SK-N-SH (cell line): Measurements from ENCODE around the gene WDR26. TPM values are rescaled to one million over a fixed set of nuclear protein-coding genes. Genes with fewer than 3 reads are reported as not detected.

ENCODE experiments used
- CTCF ChIA-PET: fragments of 300-600, 350-600 bp; formaldehyde crosslinking; extraction: SDS; loops from one replicate; lab custom pipeline; 2021; lab: Yijun Ruan, JAX
- POLR2A ChIA-PET: fragments of 350-600 bp; sonication (Branson Sonifier 250); formaldehyde crosslinking; extraction: SDS; loops from one replicate; lab custom pipeline; 2020; ENCODE audit warnings: antibody characterized with exemption, inconsistent platforms; lab: Yijun Ruan, JAX
- DNase-seq: peaks from one replicate; pipeline ENCODE4 v3.0.0; 2012
- H2AFZ ChIP-seq: fragments of 200-600 bp; sonication (generic); 2 replicates; pipeline ENCODE4 v1.8.1; 2016; ENCODE audit warnings: antibody characterized with exemption, mild to moderate bottlenecking, low read depth
- H3F3A ChIP-seq: fragments of 200-600 bp; sonication (generic); replicated peaks from 2 replicates; pipeline ENCODE3; 2016; ENCODE audit warnings: antibody characterized with exemption, mild to moderate bottlenecking; ENCODE audit not compliant: insufficient read depth
- H3K27ac ChIP-seq, 2 experiments: fragments of 200-500 bp in 1 of 2; fragments of 200-600 bp in 1 of 2; sonication (Bioruptor generic) in 1 of 2; sonication (generic), shearing (Covaris generic) in 1 of 2; 2 replicates each; pipeline versions ENCODE4 v1.5.1 to v1.6.1; 2014 to 2016; ENCODE audit warnings: low read depth in 2 of 2, inconsistent platforms in 1 of 2, low read length in 1 of 2, mild to moderate bottlenecking in 1 of 2, mixed read lengths in 1 of 2
- H3K27me3 ChIP-seq: fragments of 200-600 bp; sonication (generic), shearing (Covaris generic); 2 replicates; pipeline ENCODE4 v1.6.1; 2016; ENCODE audit warnings: mixed run types; ENCODE audit not compliant: insufficient read depth
- H3K36me3 ChIP-seq, 2 experiments: fragments of 200-500 bp in 1 of 2; fragments of 200-600 bp in 1 of 2; sonication (Bioruptor generic) in 1 of 2; sonication (generic) in 1 of 2; replicated peaks in 1 of 2; 2 replicates each; pipeline versions ENCODE3 to v1.5.1; 2014 to 2016; ENCODE audit warnings: low read length in 1 of 2, mild to moderate bottlenecking in 1 of 2; ENCODE audit not compliant: insufficient read depth in 2 of 2, control insufficient read depth in 1 of 2
- H3K4me1 ChIP-seq, 2 experiments: fragments of 200-500 bp in 1 of 2; fragments of 200-600 bp in 1 of 2; sonication (Bioruptor generic) in 1 of 2; sonication (generic), shearing (Covaris generic) in 1 of 2; 2 replicates each; pipeline versions ENCODE4 v1.5.1 to v1.6.1; 2014 to 2016; ENCODE audit warnings: low read depth in 1 of 2, low read length in 1 of 2, mixed run types in 1 of 2; ENCODE audit not compliant: insufficient read depth in 2 of 2, control insufficient read depth in 1 of 2
- H3K4me2 ChIP-seq: fragments of 200-600 bp; sonication (generic), shearing (Covaris generic); 2 replicates; pipeline ENCODE4 v1.6.1; 2017; ENCODE audit warnings: mixed run types
- H3K4me3 ChIP-seq, 2 experiments: fragments of 200-500 bp in 1 of 2; fragments of 200-600 bp in 1 of 2; sonication (Bioruptor generic) in 1 of 2; sonication (generic), shearing (Covaris generic) in 1 of 2; 2 replicates each; pipeline versions ENCODE4 v1.5.1 to v1.8.1; 2014 to 2016; ENCODE audit warnings: low read depth in 2 of 2, inconsistent platforms in 1 of 2, low read length in 1 of 2, mild to moderate bottlenecking in 1 of 2, mixed read lengths in 1 of 2, moderate library complexity in 1 of 2
- H3K79me2 ChIP-seq: fragments of 200-600 bp; sonication (generic); 2 replicates; pipeline ENCODE4 v1.8.1; 2017; ENCODE audit warnings: mild to moderate bottlenecking; ENCODE audit not compliant: insufficient read depth
- H3K9ac ChIP-seq: fragments of 200-600 bp; sonication (generic); 2 replicates; pipeline ENCODE4 v1.6.1; 2017; ENCODE audit warnings: mixed run types
- H3K9me2 ChIP-seq: fragments of 200-600 bp; sonication (generic); 2 replicates; pipeline ENCODE4 v1.6.1; 2017; ENCODE audit warnings: mixed run types
- H3K9me3 ChIP-seq: fragments of 200-600 bp; sonication (generic); 2 replicates; pipeline ENCODE4 v1.6.1; 2017; ENCODE audit warnings: mixed run types, mild to moderate bottlenecking, moderate library complexity
- H4K20me1 ChIP-seq: fragments of 200-600 bp; sonication (generic); 2 replicates; pipeline ENCODE4 v1.6.1; 2017; ENCODE audit warnings: mild to moderate bottlenecking, mixed run types; ENCODE audit not compliant: insufficient read depth
- CHD2 ChIP-seq: fragments of 150-350 bp; IDR thresholded peaks from 2 replicates; pipeline ENCODE4 v1.6.1; 2018; ENCODE audit warnings: low read length; ENCODE audit not compliant: partially characterized antibody
- CTCF ChIP-seq: fragments of 200-600 bp; sonication (generic); IDR thresholded peaks from 2 replicates; pipeline ENCODE4 v1.6.1; 2017; ENCODE audit warnings: antibody characterized with exemption, mild to moderate bottlenecking, moderate library complexity
- ELF1 ChIP-seq: IDR thresholded peaks from 2 replicates; pipeline ENCODE4 v1.4.0; 2012
- EZH2phosphoT487 ChIP-seq: fragments of 200-600 bp; sonication (generic); IDR thresholded peaks from 2 replicates; pipeline ENCODE4 v1.6.1; 2017; ENCODE audit warnings: low read depth, mixed run types, mild to moderate bottlenecking, antibody characterized with exemption, moderate library complexity, borderline replicate concordance
- FOXJ3 ChIP-seq: sonication (generic); formaldehyde crosslinking; IDR thresholded peaks from 2 replicates; pipeline ENCODE4 v1.5.1; 2020; ENCODE audit warnings: mild to moderate bottlenecking, missing genetic modification reagents
- GABPA ChIP-seq: IDR thresholded peaks from 2 replicates; pipeline ENCODE4 v1.4.0; 2012; ENCODE audit warnings: low read depth, mild to moderate bottlenecking
- JUND ChIP-seq: IDR thresholded peaks from 2 replicates; pipeline ENCODE4 v1.4.0; 2012
- MAX ChIP-seq: IDR thresholded peaks from 2 replicates; pipeline ENCODE4 v1.4.0; 2012; ENCODE audit warnings: low read depth
- MEF2A ChIP-seq: IDR thresholded peaks from 2 replicates; pipeline ENCODE4 v1.4.0; 2012; ENCODE audit warnings: low read depth, borderline replicate concordance
- NFIC ChIP-seq: IDR thresholded peaks from 2 replicates; pipeline ENCODE4 v1.4.0; 2012; ENCODE audit warnings: borderline replicate concordance
- NRF1 ChIP-seq: IDR thresholded peaks from 2 replicates; pipeline ENCODE4 v1.6.1; 2012; ENCODE audit warnings: low read depth, mild to moderate bottlenecking, low read length
- PBX3 ChIP-seq: IDR thresholded peaks from 2 replicates; pipeline ENCODE4; 2012
- RCOR1 ChIP-seq: fragments of 150-350 bp; IDR thresholded peaks from 2 replicates; pipeline ENCODE4 v1.6.1; 2017; ENCODE audit warnings: antibody characterized with exemption, low read length
- REST ChIP-seq: IDR thresholded peaks from 2 replicates; pipeline ENCODE4 v1.6.1; 2012; ENCODE audit warnings: mild to moderate bottlenecking, low read depth, low read length, moderate library complexity
- RXRA ChIP-seq: IDR thresholded peaks from 2 replicates; pipeline ENCODE4 v1.4.0; 2012; ENCODE audit warnings: low read depth, mild to moderate bottlenecking, borderline replicate concordance
- SMC3 ChIP-seq: IDR thresholded peaks from 2 replicates; pipeline ENCODE4 v1.6.1; 2012; ENCODE audit warnings: low read depth, low read length, improper control_type of control experiment
- TAF1 ChIP-seq: IDR thresholded peaks from 2 replicates; pipeline ENCODE4 v1.6.1; 2012; ENCODE audit warnings: low read depth, mild to moderate bottlenecking, low read length, moderate library complexity, borderline replicate concordance
- TCF12 ChIP-seq: IDR thresholded peaks from 2 replicates; pipeline ENCODE4 v1.4.0; 2012
- TEAD4 ChIP-seq: IDR thresholded peaks from 2 replicates; pipeline ENCODE4 v1.4.0; 2012; ENCODE audit warnings: mild to moderate bottlenecking, borderline replicate concordance; ENCODE audit not compliant: insufficient read depth
- USF1 ChIP-seq: IDR thresholded peaks from 2 replicates; pipeline ENCODE4 v1.4.0; 2012; ENCODE audit warnings: low read depth, borderline replicate concordance
- WGBS: methylation state at CpG from one replicate; pipeline ENCODE4 v1.1.6; 2017; ENCODE audit warnings: low lambda C conversion rate; 5-methylcytosine and 5-hydroxymethylcytosine counted together
- polyA plus RNA-seq, 3 experiments: library from polyadenylated mRNA; depleted of rRNA; stranded (reverse); fragments of >200 nt; gene quantifications; 2 replicates each; pipeline ENCODE4 v1.2.3, GENCODE V29; 2012

WDR26 gene
- polyA plus RNA-seq, 1 of the 3 experiments (the other 2 are of a cell fraction), result 21.2 TPM

GRCh38 chr1:224359207-224359606 is 75.4 kb downstream of the WDR26 start:
- ChIA-PET POLR2A (no interaction called here), CTCF (interaction anchor here (1.0 to 1.7 kb wide), 2 partner anchors 8 to 13 kb away, joined by 4 to 5 read pairs; no protein-coding TSS in a partner anchor)
- H3F3A ChIP-seq, result no peaks in the 10 kb centered on the region
- 0 out of 2 replicates have a peak overlapping the region, but pooled peaks have one; percentile 18 for H3K4me2 ChIP-seq
- peaks cover 13% of the 10 kb centered on the region for H4K20me1 ChIP-seq
- H3K9me3 ChIP-seq, result no peaks in the 10 kb centered on the region
- H3K4me1 ChIP-seq, result peaks cover 0 to 8% of the 10 kb centered on the region in 2 experiments; a peak in 3 of 4 replicates
- peaks cover 75% of the 10 kb centered on the region for H3K79me2 ChIP-seq
- H3K4me3 ChIP-seq, result 0 out of 4 replicates have a peak overlapping the region, but pooled peaks of 1 of the 2 experiments have one; percentile 4
- peaks cover 0 to 20% of the 10 kb centered on the region in 2 experiments for H3K36me3 ChIP-seq
- H3K9ac ChIP-seq, result no peak overlapping the region
- no peak overlapping the region for H3K27ac ChIP-seq
- H3K9me2 ChIP-seq, result no peaks in the 10 kb centered on the region
- no peak for TF ChIP-seq NFIC
- no peak for TF ChIP-seq TEAD4
- TF ChIP-seq FOXJ3, result no peak
- no peak for TF ChIP-seq MEF2A
- TF ChIP-seq TCF12, result no peak
- TF ChIP-seq USF1, result no peak
- no peak for TF ChIP-seq GABPA
- TF ChIP-seq JUND, result no peak
- TF ChIP-seq PBX3, result no peak
- TF ChIP-seq RXRA, result no peak
- WGBS, result 84% methylated on average over 3 of the region's 3 CpGs
- H3K27me3 ChIP-seq, result no peaks in the 10 kb centered on the region
- H2AFZ ChIP-seq, result no peak overlapping the region
- DNase-seq, result no peak

GRCh38 chr1:224358237-224358636 is 76.4 kb downstream of the WDR26 start:
- Histone ChIP-seq H3K4me3 (peak overlapping the region; percentile 74 to 80), H3K9ac (peak overlapping the region; percentile 80; the same call in 1 of the 2 replicates), H3K9me2 (no peaks in the 10 kb centered on the region), H3K36me3 (peaks cover 0 to 14% of the 10 kb centered on the region in 2 experiments), H2AFZ (no peak overlapping the region), H3K27me3 (no peaks in the 10 kb centered on the region), H3K79me2 (peaks cover 65% of the 10 kb centered on the region), H3K4me2 (peak overlapping the region; percentile 73), H3F3A (no peaks in the 10 kb centered on the region), H4K20me1 (peaks cover 13% of the 10 kb centered on the region), H3K27ac (no peak overlapping the region; a peak in 1 of 4 replicates), H3K9me3 (no peaks in the 10 kb centered on the region), H3K4me1 (peaks cover 0 to 8% of the 10 kb centered on the region in 2 experiments; a peak in 3 of 4 replicates)
- TF ChIP-seq SMC3 (no peak), EZH2phosphoT487 (no peak), MAX (no peak), CHD2 (no peak), CTCF (no peak), NRF1 (no peak), REST (no peak), TCF12 (no peak), RCOR1 (no peak), ELF1 (no peak), RXRA (no peak), USF1 (no peak), TAF1 (no peak)
- POLR2A ChIA-PET, result no interaction called here
- WGBS, result 42% methylated on average over 4 of the region's 4 CpGs
- no peak for DNase-seq
- CTCF ChIA-PET, result interaction anchor here (1.1 to 1.2 kb wide), 3 partner anchors 25 to 242 kb away, joined by 3 to 5 read pairs (median 4); no protein-coding TSS in a partner anchor
